Mucosa of descending colon (tissue), 3 donors: ENCODE measurements around the gene TMSB10. TPM values are rescaled to one million over a fixed set of nuclear protein-coding genes. Genes with fewer than 3 reads are reported as not detected.

Experiments used
- ATAC-seq: fragments of 200-7000 bp; cut with Tn5 transposase; one replicate; pipeline ENCODE4 v1.9.1; 2020; ENCODE audit warnings: mild to moderate bottlenecking, moderate library complexity
- DNase-seq, 3 donors: peaks; one replicate each; pipeline ENCODE4 v3.0.0-alpha.2; 2020
- H3K36me3 ChIP-seq: fragments of 200-600 bp; one replicate; pipeline ENCODE4 v1.8.0; 2021; ENCODE audit warnings: low read depth, mild to moderate bottlenecking
- H3K4me1 ChIP-seq: fragments of 200-600 bp; one replicate; pipeline ENCODE4 v1.8.0; 2021; ENCODE audit warnings: low read depth, mild to moderate bottlenecking
- H3K4me3 ChIP-seq: fragments of 200-600 bp; one replicate; pipeline ENCODE4 v1.8.0; 2021; ENCODE audit warnings: mild to moderate bottlenecking
- H3K9me3 ChIP-seq: fragments of 200-600 bp; one replicate; pipeline ENCODE4 v1.8.0; 2021; ENCODE audit warnings: mild to moderate bottlenecking
- intact Hi-C, 2 donors: fragments of 100-400 bp; cut with DNase I in 1 of 2; cut with micrococcal nuclease in 1 of 2; formaldehyde crosslinking; loops; one replicate each; pipeline versions ENCODE4 v1.11.0 to v1.11.1; 2022; cut with DNase I, micrococcal nuclease
- total RNA-seq, 3 donors: library from RNA; stranded (reverse); fragmentation: NEBNext Ultra II Directional in 2 of 3; extraction: Animal tissue kit (Norgen Biotek cat#: 25700) in 2 of 3; gene quantifications; one replicate each; pipeline versions ENCODE4 v1.2.1 to v1.2.4, GENCODE V29; 2021 to 2023
- TF ChIP-seq, protein P1 (sequence below): fragments of 200-600 bp; IDR thresholded peaks from one replicate; pipeline ENCODE4 v1.8.0; 2022; ENCODE audit warnings: antibody characterized with exemption, mild to moderate bottlenecking
- donor health status: DM: no; HTN: no; CAD: no; lungs with moderate emphysema.
- donor health status: DM: no; HTN: no; CAD: no.
- donor health status: DM: no; HTN: yes; CAD: no.

Gene TMSB10
- total RNA-seq, 3 donors from 2014 or later, result 798 to 2,724 (median 1,605) TPM

DNA sequence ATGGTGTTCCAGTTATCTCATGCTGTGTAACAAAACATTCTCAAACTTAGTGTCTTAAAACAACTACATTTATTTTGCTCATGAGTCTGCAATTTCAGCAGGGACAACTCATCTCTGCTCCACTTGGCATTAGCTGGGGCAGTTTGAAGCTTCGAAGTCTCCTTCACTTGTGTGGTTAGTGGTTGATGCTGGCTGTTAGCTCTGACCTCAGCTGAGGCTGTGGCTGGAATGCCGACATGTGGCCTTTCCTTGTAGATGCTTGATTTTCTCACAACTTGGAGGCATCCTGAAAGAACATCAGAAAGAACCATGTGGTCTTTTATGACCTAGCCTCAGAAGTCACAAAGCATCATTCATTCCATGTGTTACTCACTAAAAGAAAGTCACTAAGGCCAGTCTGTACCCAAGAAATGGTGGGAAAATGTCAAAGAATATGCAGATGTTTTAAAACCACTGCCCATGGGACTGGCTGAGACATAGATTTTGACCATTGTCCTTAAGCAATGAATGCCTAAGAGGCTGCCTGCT lies 3.8 kb upstream of the TMSB10 start:
- intact Hi-C loops, result no loop called here
- Histone ChIP-seq H3K4me1 (no peaks in the 10 kb centered on the region), H3K9me3 (no peaks in the 10 kb centered on the region), H3K36me3 (no peaks in the 10 kb centered on the region), H3K4me3 (no peak overlapping the region)
- ATAC-seq (no peak), DNase-seq (no peak)
- TF ChIP-seq, protein P1, sequence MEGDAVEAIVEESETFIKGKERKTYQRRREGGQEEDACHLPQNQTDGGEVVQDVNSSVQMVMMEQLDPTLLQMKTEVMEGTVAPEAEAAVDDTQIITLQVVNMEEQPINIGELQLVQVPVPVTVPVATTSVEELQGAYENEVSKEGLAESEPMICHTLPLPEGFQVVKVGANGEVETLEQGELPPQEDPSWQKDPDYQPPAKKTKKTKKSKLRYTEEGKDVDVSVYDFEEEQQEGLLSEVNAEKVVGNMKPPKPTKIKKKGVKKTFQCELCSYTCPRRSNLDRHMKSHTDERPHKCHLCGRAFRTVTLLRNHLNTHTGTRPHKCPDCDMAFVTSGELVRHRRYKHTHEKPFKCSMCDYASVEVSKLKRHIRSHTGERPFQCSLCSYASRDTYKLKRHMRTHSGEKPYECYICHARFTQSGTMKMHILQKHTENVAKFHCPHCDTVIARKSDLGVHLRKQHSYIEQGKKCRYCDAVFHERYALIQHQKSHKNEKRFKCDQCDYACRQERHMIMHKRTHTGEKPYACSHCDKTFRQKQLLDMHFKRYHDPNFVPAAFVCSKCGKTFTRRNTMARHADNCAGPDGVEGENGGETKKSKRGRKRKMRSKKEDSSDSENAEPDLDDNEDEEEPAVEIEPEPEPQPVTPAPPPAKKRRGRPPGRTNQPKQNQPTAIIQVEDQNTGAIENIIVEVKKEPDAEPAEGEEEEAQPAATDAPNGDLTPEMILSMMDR, result no peak

DNA sequence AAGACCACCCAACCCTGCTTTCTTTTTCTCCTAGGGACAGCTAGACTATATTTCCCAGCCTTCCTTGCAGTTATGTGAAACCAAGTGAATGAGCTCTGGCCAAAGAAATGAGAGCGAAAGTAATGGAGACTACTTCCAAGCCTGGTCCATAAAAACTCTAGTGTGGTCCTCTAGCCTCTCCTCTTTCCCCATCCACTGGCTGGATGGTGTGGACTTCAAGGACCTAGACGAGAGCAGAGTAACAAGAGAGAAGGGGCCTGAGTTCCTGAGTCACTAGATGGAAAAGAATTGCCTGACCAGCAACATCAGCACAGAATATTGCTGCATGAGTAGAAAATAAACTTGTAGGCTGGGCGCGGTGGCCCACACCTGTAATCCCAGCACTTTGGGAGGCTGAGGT lies 2.9 kb upstream of the TMSB10 start:
- DNase-seq (no peak), ATAC-seq (no peak)
- TF ChIP-seq, protein P1, result no peak
- H3K4me1 ChIP-seq, result peaks cover 4% of the 10 kb centered on the region
- no peaks in the 10 kb centered on the region for H3K9me3 ChIP-seq
- no peak overlapping the region for H3K4me3 ChIP-seq
- no peaks in the 10 kb centered on the region for H3K36me3 ChIP-seq
- intact Hi-C loops, result no loop called here

DNA sequence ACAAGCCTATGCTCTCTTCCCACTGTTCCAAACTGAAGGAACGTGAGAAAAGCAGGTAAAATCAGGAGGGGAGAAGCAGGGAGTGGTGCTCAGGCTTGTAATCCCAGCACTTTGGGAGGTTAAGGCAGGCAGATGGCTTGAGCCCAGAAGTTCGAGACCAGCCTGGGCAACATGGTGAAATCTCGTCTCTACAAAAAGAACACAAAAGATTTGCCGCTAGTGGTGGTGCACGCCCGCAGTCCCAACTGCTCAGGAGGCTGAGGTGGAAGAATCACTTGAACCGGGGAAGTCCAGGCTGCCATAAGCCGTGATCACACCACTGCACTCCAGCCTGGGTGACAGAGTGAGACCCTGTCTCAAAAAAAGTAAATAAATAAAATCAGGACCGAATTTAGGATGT lies 1.3 kb upstream of the TMSB10 start:
- ATAC-seq (no peak), DNase-seq (peak in 1 of 3 donors; percentile 51)
- no peak overlapping the region for H3K4me3 ChIP-seq
- TF ChIP-seq, protein P1, result no peak
- no peaks in the 10 kb centered on the region for H3K36me3 ChIP-seq
- H3K4me1 ChIP-seq, result peaks cover 12% of the 10 kb centered on the region
- no peaks in the 10 kb centered on the region for H3K9me3 ChIP-seq
- intact Hi-C loops, result no loop called here

DNA sequence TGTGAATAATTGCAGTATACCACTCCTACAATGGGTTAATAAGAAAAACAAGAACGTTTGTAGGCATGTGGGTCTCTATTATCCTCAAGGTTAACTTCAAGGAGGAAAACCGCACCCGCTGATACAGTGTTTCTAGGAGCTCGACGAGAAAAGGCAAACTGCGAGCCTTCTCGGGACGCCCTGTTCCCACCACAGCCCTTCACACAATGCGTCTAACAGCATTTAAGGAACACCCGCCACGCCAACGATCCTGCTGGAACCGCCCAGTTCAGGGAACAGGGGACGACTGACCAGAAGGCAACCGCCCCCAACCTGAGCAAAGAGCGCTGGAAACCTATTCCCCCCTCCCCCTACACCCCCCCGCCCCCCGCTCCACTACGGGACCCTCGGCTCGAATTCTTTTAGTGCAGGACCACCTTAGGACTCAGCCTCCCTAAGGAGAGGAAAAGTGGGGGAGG lies 710 bp upstream of the TMSB10 start:
- Histone ChIP-seq H3K4me1 (peaks cover 12% of the 10 kb centered on the region), H3K4me3 (peak overlapping the region; percentile 97), H3K9me3 (no peaks in the 10 kb centered on the region), H3K36me3 (no peaks in the 10 kb centered on the region)
- TF ChIP-seq, protein P1, result no peak
- ATAC-seq (peak; percentile 61), DNase-seq (peak; percentile 80 to 91 (median 85))
- intact Hi-C loops, result no loop called here

DNA sequence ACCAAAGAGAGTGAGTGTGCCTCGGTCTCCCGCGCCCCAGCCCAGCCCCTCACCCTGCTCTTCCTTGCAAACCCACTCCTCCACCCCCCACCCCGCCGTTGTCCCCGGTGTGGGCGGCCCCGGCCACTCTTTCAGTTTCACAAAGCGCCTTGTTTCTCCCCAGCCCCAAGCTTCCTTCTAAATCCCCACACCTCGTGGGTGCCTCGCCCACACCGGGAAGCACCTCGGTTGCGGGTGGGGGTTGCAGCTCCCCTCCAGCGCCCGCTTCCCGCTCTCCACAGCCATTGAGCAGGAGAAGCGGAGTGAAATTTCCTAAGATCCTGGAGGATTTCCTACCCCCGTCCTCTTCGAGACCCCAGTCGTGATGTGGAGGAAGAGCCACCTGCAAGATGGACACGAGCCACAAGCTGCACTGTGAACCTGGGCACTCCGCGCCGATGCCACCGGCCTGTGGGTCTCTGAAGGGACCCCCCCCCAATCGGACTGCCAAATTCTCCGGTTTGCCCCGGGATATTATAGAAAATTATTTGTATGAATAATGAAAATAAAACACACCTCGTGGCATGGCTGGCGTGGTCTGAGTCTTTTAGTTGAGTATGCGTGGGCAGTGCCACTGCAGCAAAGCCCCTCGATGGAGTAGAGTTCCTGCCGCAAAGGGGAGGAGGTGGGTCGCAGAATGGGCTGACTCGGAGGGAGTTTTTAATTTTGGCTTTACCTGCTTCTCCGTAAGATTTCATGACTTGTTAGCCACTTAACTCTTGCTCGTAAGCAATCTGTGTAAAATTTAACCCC lies 848 bp downstream of the TMSB10 start:
- ATAC-seq (peak; percentile 41), DNase-seq (peak; percentile 72 to 84 (median 80))
- intact Hi-C loops, result no loop called here
- Histone ChIP-seq H3K4me3 (peak overlapping the region; percentile 97), H3K9me3 (no peaks in the 10 kb centered on the region), H3K36me3 (no peaks in the 10 kb centered on the region), H3K4me1 (peaks cover 12% of the 10 kb centered on the region)
- TF ChIP-seq, protein P1, result no peak
